Osteoblast (primary cell): ENCODE results near the gene MS4A15. TPM values are rescaled to one million over a fixed set of nuclear protein-coding genes. Genes with fewer than 3 reads are reported as not detected.

Experiments used
- DNase-seq: peaks from one replicate; pipeline ENCODE4 v3.0.0; 2011; ENCODE audit warnings: low spot score, mixed read lengths; ENCODE audit not compliant: insufficient read length; ENCODE audit errors: missing footprints
- H2AFZ ChIP-seq: 2 replicates; pipeline ENCODE4 v1.6.0; 2011; ENCODE audit warnings: mild to moderate bottlenecking, low read length
- H3K27ac ChIP-seq: 2 replicates; pipeline ENCODE4 v1.5.1; 2011; ENCODE audit warnings: mild to moderate bottlenecking, low read depth, low read length, moderate library complexity
- H3K27me3 ChIP-seq: 2 replicates; pipeline ENCODE4 v1.6.0; 2012; ENCODE audit warnings: mild to moderate bottlenecking, control low read depth, inconsistent platforms, low read length, moderate library complexity; ENCODE audit not compliant: insufficient read depth
- H3K36me3 ChIP-seq: 2 replicates; pipeline ENCODE4 v1.5.1; 2011; ENCODE audit warnings: mild to moderate bottlenecking, low read length, control low read depth, moderate library complexity; ENCODE audit not compliant: insufficient read depth
- H3K4me1 ChIP-seq: 2 replicates; pipeline ENCODE4 v1.5.1; 2011; ENCODE audit warnings: mild to moderate bottlenecking, low read length, control low read depth, moderate library complexity; ENCODE audit not compliant: insufficient read depth
- H3K4me2 ChIP-seq: 2 replicates; pipeline ENCODE4 v1.6.0; 2011; ENCODE audit warnings: mild to moderate bottlenecking, low read length; ENCODE audit not compliant: insufficient read depth
- H3K4me3 ChIP-seq: fragments of 200-600 bp; sonication (generic); 3 replicates; pipeline ENCODE4 v1.5.1; 2012; ENCODE audit warnings: mild to moderate bottlenecking, low read length, inconsistent platforms; ENCODE audit not compliant: insufficient read depth
- H3K79me2 ChIP-seq: 2 replicates; pipeline ENCODE4 v1.6.0; 2012; ENCODE audit warnings: mild to moderate bottlenecking, low read length, control low read depth, inconsistent platforms; ENCODE audit not compliant: insufficient read depth
- H3K9me3 ChIP-seq: 2 replicates; pipeline ENCODE4 v1.5.1; 2011; ENCODE audit warnings: low read depth, low read length, control low read depth
- H4K20me1 ChIP-seq: 2 replicates; pipeline ENCODE4 v1.6.0; 2012; ENCODE audit warnings: mild to moderate bottlenecking, low read length, control low read depth; ENCODE audit not compliant: insufficient read depth
- CTCF ChIP-seq: IDR thresholded peaks from 2 replicates; pipeline ENCODE4 v1.5.1; 2011; ENCODE audit warnings: mild to moderate bottlenecking, low read depth, low read length, moderate library complexity; ENCODE audit errors: extremely low read depth
- total RNA-seq: library from RNA; depleted of rRNA; stranded (reverse); fragments of >200 nt; gene quantifications from 2 replicates; pipeline ENCODE4 v1.2.3, GENCODE V29; 2012

Gene MS4A15
- total RNA-seq, 1 donor, result not detected

GRCh38 chr11:60771879-60772525 lies 15.3 kb downstream of the MS4A15 start:
- H3K4me3 ChIP-seq, result no peak overlapping the region

GRCh38 chr11:60772666-60773065 lies 16.0 kb downstream of the MS4A15 start:
- peak; percentile 48 for DNase-seq
- no peaks in the 10 kb centered on the region for H3K79me2 ChIP-seq
- no peak overlapping the region for H2AFZ ChIP-seq
- H3K4me1 ChIP-seq, result peaks cover 15% of the 10 kb centered on the region
- H3K4me3 ChIP-seq, result no peak overlapping the region
- TF ChIP-seq CTCF, result no peak
- no peaks in the 10 kb centered on the region for H3K36me3 ChIP-seq
- H3K9me3 ChIP-seq, result no peaks in the 10 kb centered on the region
- no peak overlapping the region for H3K4me2 ChIP-seq
- no peaks in the 10 kb centered on the region for H4K20me1 ChIP-seq
- no peak overlapping the region for H3K27ac ChIP-seq
- peaks cover 3% of the 10 kb centered on the region for H3K27me3 ChIP-seq

More at GRCh38 chr11:60771879-60772525, 15.3 kb downstream of the MS4A15 start:
- DNase-seq, result peak; percentile 84
- no peak overlapping the region for H3K27ac ChIP-seq
- H4K20me1 ChIP-seq, result no peaks in the 10 kb centered on the region
- no peak for TF ChIP-seq CTCF
- peaks cover 3% of the 10 kb centered on the region for H3K27me3 ChIP-seq
- H3K4me2 ChIP-seq, result no peak overlapping the region
- no peaks in the 10 kb centered on the region for H3K9me3 ChIP-seq
- no peak overlapping the region for H2AFZ ChIP-seq
- H3K36me3 ChIP-seq, result no peaks in the 10 kb centered on the region
- no peaks in the 10 kb centered on the region for H3K79me2 ChIP-seq
- peaks cover 9% of the 10 kb centered on the region for H3K4me1 ChIP-seq

- Histone ChIP-seq H3K4me1 (peaks cover 15% of the 10 kb centered on the region), H3K79me2 (no peaks in the 10 kb centered on the region), H4K20me1 (no peaks in the 10 kb centered on the region), H3K4me2 (no peak overlapping the region), H3K9me3 (no peaks in the 10 kb centered on the region), H3K4me3 (no peak overlapping the region), H3K27me3 (no peaks in the 10 kb centered on the region), H2AFZ (no peak overlapping the region), H3K36me3 (no peaks in the 10 kb centered on the region), H3K27ac (no peak overlapping the region)
- TF ChIP-seq CTCF, result no peak
- DNase-seq, result peak; percentile 41
Observed at GRCh38 chr11:60774726-60775125, 18.1 kb downstream of the MS4A15 start.

- peak overlapping the region; percentile 32 for H2AFZ ChIP-seq
- H3K27ac ChIP-seq, result no peak overlapping the region
- no peak overlapping the region for H3K4me3 ChIP-seq
- H3K4me2 ChIP-seq, result peak overlapping the region; percentile 49
- H3K4me1 ChIP-seq, result peaks cover 15% of the 10 kb centered on the region
- no peaks in the 10 kb centered on the region for H3K79me2 ChIP-seq
- peak; percentile 94 for TF ChIP-seq CTCF
- no peaks in the 10 kb centered on the region for H4K20me1 ChIP-seq
- no peaks in the 10 kb centered on the region for H3K36me3 ChIP-seq
- H3K27me3 ChIP-seq, result no peaks in the 10 kb centered on the region
- DNase-seq, result peak; percentile 97
- no peaks in the 10 kb centered on the region for H3K9me3 ChIP-seq
Observed at GRCh38 chr11:60775420-60775961, 18.8 kb downstream of the MS4A15 start.
